ENCODE data around the gene FYN.

FYN gene

GRCh38 chr6:111715321-111715720 is 157.9 kb downstream of the FYN start:
- no peak for DNase-seq (ENCODE audit: low read depth, low spot score)
- Histone ChIP-seq H3K4me3 (ENCODE audit: insufficient read length, low read depth) (no peak overlapping the region), H3K9me3 (ENCODE audit: insufficient read depth, low read length) (no peaks in the 10 kb centered on the region), H3K27me3 (ENCODE audit: insufficient read depth, insufficient read length) (no peaks in the 10 kb centered on the region), H3K36me3 (ENCODE audit: insufficient read depth, insufficient read length, low read length) (peaks cover 41% of the 10 kb centered on the region), H3K9ac (ENCODE audit: insufficient read length, low read depth) (no peak overlapping the region), H3K4me1 (ENCODE audit: insufficient read depth, insufficient read length) (no peaks in the 10 kb centered on the region)
- TF ChIP-seq SUZ12 (IDR thresholded peaks at IDR 0.05; ENCODE audit: extremely low read depth, insufficient read depth, insufficient read length) (no peak), ZNF274 (IDR thresholded peaks at IDR 0.05; ENCODE audit: low read depth, low read length) (no peak), YY1 (IDR thresholded peaks at IDR 0.05; ENCODE audit: insufficient read depth, insufficient read length) (no peak)

DNA sequence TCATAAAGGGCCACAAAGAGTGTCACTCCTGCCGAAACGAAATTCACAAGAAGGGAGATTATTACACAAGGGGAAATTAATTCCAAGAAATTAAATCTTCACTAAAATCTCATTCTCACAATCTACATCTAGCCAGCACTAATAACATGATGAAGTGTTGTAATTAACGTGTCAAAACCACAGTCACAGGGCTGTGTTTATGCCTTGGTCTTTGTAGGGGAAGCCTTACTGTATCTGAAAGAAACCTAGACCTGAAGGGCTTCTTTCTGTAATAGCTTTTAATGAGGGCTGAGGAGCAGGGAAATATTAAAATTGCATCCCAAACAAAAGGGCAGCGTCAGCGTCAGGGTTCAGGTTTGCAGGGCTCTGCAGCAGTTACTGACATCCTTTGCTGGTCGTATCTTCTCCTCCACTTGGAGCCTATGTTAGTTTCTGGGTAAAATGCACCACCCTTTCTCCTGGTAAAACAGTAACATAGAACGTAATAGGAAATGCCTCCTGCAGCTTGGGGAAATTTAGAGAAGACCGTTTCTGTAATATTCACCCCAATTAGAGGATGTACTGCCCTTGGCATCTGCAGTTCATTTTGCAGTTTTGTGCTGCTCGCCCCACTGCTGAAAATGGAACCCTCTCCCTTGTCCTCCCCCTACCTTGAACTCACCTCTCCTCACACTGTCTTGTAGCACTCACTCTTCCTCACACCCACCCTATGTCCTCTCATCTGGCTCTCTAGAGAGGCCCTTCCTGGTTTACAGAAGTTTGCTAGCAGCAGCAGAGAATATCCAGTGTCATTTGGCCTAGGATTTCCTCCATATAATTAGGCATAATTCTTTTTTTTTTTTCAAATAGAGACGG is 158.6 kb downstream of the FYN start:
- no peak for DNase-seq (ENCODE audit: low read depth, low spot score)
- TF ChIP-seq YY1 (IDR thresholded peaks at IDR 0.05; ENCODE audit: insufficient read depth, insufficient read length) (no peak), ZNF274 (IDR thresholded peaks at IDR 0.05; ENCODE audit: low read depth, low read length) (no peak), SUZ12 (IDR thresholded peaks at IDR 0.05; ENCODE audit: extremely low read depth, insufficient read depth, insufficient read length) (no peak)
- H3K36me3 ChIP-seq (ENCODE audit: insufficient read depth, insufficient read length, low read length): peaks cover 36% of the 10 kb centered on the region

GRCh38 chr6:111713811-111714210 is 159.4 kb downstream of the FYN start:
- H3K27me3 ChIP-seq (ENCODE audit: insufficient read depth, insufficient read length): no peaks in the 10 kb centered on the region
- TF ChIP-seq SUZ12 (IDR thresholded peaks at IDR 0.05; ENCODE audit: extremely low read depth, insufficient read depth, insufficient read length) (no peak), ZNF274 (IDR thresholded peaks at IDR 0.05; ENCODE audit: low read depth, low read length) (no peak), YY1 (IDR thresholded peaks at IDR 0.05; ENCODE audit: insufficient read depth, insufficient read length) (no peak)
- peaks cover 30% of the 10 kb centered on the region for H3K36me3 ChIP-seq (ENCODE audit: insufficient read depth, insufficient read length, low read length)
- no peaks in the 10 kb centered on the region for H3K4me1 ChIP-seq (ENCODE audit: insufficient read depth, insufficient read length)
- no peaks in the 10 kb centered on the region for H3K9me3 ChIP-seq (ENCODE audit: insufficient read depth, low read length)
- DNase-seq (ENCODE audit: low read depth, low spot score): no peak
- no peak overlapping the region for H3K9ac ChIP-seq (ENCODE audit: insufficient read length, low read depth)
- H3K4me3 ChIP-seq (ENCODE audit: insufficient read length, low read depth): no peak overlapping the region

More for the DNA sequence above, 158.6 kb downstream of the FYN start:
- Histone ChIP-seq H3K9me3 (ENCODE audit: insufficient read depth, low read length) (no peaks in the 10 kb centered on the region), H3K4me3 (ENCODE audit: insufficient read length, low read depth) (no peak overlapping the region), H3K9ac (ENCODE audit: insufficient read length, low read depth) (no peak overlapping the region), H3K4me1 (ENCODE audit: insufficient read depth, insufficient read length) (no peaks in the 10 kb centered on the region), H3K27me3 (ENCODE audit: insufficient read depth, insufficient read length) (no peaks in the 10 kb centered on the region)

- DNase-seq (ENCODE audit: low read depth, low spot score): no peak
- H3K4me3 ChIP-seq (ENCODE audit: insufficient read length, low read depth): no peak overlapping the region
- H3K9ac ChIP-seq (ENCODE audit: insufficient read length, low read depth): no peak overlapping the region
- H3K36me3 ChIP-seq (ENCODE audit: insufficient read depth, insufficient read length, low read length): peaks cover 24% of the 10 kb centered on the region
- H3K9me3 ChIP-seq (ENCODE audit: insufficient read depth, low read length): no peaks in the 10 kb centered on the region
- no peaks in the 10 kb centered on the region for H3K27me3 ChIP-seq (ENCODE audit: insufficient read depth, insufficient read length)
- no peak for TF ChIP-seq YY1 (IDR thresholded peaks at IDR 0.05; ENCODE audit: insufficient read depth, insufficient read length)
- no peak for TF ChIP-seq ZNF274 (IDR thresholded peaks at IDR 0.05; ENCODE audit: low read depth, low read length)
- TF ChIP-seq SUZ12 (IDR thresholded peaks at IDR 0.05; ENCODE audit: extremely low read depth, insufficient read depth, insufficient read length): no peak
- H3K4me1 ChIP-seq (ENCODE audit: insufficient read depth, insufficient read length): no peaks in the 10 kb centered on the region
Observed at GRCh38 chr6:111713236-111713635, 160.0 kb downstream of the FYN start.

- Histone ChIP-seq H3K36me3 (ENCODE audit: insufficient read depth, insufficient read length, low read length) (peaks cover 18% of the 10 kb centered on the region), H3K9me3 (ENCODE audit: insufficient read depth, low read length) (no peaks in the 10 kb centered on the region), H3K4me3 (ENCODE audit: insufficient read length, low read depth) (no peak overlapping the region), H3K4me1 (ENCODE audit: insufficient read depth, insufficient read length) (no peaks in the 10 kb centered on the region), H3K9ac (ENCODE audit: insufficient read length, low read depth) (no peak overlapping the region), H3K27me3 (ENCODE audit: insufficient read depth, insufficient read length) (no peaks in the 10 kb centered on the region)
- no peak for DNase-seq (ENCODE audit: low read depth, low spot score)
- TF ChIP-seq ZNF274 (IDR thresholded peaks at IDR 0.05; ENCODE audit: low read depth, low read length) (no peak), YY1 (IDR thresholded peaks at IDR 0.05; ENCODE audit: insufficient read depth, insufficient read length) (no peak), SUZ12 (IDR thresholded peaks at IDR 0.05; ENCODE audit: extremely low read depth, insufficient read depth, insufficient read length) (no peak)
Observed at GRCh38 chr6:111711984-111712752, 161.1 kb downstream of the FYN start.

DNA sequence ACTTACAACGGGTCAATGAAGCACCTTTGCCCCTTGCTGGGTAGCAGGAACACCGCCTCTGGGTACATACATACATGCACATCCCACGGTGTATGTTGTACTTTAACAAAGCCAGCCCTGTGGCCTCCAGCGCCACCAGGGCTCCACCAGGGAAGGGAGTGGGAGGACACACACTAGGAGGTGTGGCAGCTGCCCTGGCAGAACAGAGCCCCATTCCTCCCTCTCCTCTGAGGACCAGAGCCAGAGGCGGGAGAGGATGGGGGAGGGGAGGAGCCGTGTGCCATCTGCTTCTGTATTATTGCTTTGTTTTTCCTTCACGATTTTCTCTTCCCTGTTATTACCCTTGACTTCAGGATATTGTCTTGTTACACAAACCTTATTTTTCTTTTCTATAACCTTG is 161.8 kb downstream of the FYN start:
- Histone ChIP-seq H3K4me3 (ENCODE audit: insufficient read length, low read depth) (no peak overlapping the region), H3K4me1 (ENCODE audit: insufficient read depth, insufficient read length) (no peaks in the 10 kb centered on the region), H3K9ac (ENCODE audit: insufficient read length, low read depth) (no peak overlapping the region), H3K9me3 (ENCODE audit: insufficient read depth, low read length) (no peaks in the 10 kb centered on the region), H3K27me3 (ENCODE audit: insufficient read depth, insufficient read length) (no peaks in the 10 kb centered on the region), H3K36me3 (ENCODE audit: insufficient read depth, insufficient read length, low read length) (peaks cover 18% of the 10 kb centered on the region)
- DNase-seq (ENCODE audit: low read depth, low spot score): no peak
- no peak for TF ChIP-seq ZNF274 (IDR thresholded peaks at IDR 0.05; ENCODE audit: low read depth, low read length)
- TF ChIP-seq YY1 (IDR thresholded peaks at IDR 0.05; ENCODE audit: insufficient read depth, insufficient read length): no peak
- no peak for TF ChIP-seq SUZ12 (IDR thresholded peaks at IDR 0.05; ENCODE audit: extremely low read depth, insufficient read depth, insufficient read length)

DNA sequence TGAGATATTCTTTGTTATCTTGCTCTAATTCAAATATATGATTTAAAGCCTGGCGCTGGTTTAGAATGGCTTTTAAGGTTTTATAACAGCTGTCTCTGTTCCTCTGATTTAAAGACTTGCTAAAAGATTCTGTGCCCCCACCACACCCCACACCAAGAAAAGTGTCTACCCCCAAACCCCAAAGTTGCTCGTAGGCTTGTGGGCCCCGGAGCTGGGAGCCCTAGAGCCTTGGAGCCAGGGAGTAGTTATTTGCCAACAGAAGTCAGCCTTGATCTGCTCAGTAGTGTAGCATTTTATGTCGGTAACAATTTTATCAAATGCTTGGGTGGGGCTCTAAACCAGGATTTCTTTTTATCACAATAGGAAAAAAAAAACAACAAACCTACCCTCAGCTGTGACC is 162.3 kb downstream of the FYN start:
- Histone ChIP-seq H3K9ac (ENCODE audit: insufficient read length, low read depth) (no peak overlapping the region), H3K4me3 (ENCODE audit: insufficient read length, low read depth) (no peak overlapping the region), H3K4me1 (ENCODE audit: insufficient read depth, insufficient read length) (no peaks in the 10 kb centered on the region), H3K27me3 (ENCODE audit: insufficient read depth, insufficient read length) (no peaks in the 10 kb centered on the region), H3K9me3 (ENCODE audit: insufficient read depth, low read length) (no peaks in the 10 kb centered on the region), H3K36me3 (ENCODE audit: insufficient read depth, insufficient read length, low read length) (peaks cover 18% of the 10 kb centered on the region)
- TF ChIP-seq YY1 (IDR thresholded peaks at IDR 0.05; ENCODE audit: insufficient read depth, insufficient read length) (no peak), SUZ12 (IDR thresholded peaks at IDR 0.05; ENCODE audit: extremely low read depth, insufficient read depth, insufficient read length) (no peak), ZNF274 (IDR thresholded peaks at IDR 0.05; ENCODE audit: low read depth, low read length) (no peak)
- no peak for DNase-seq (ENCODE audit: low read depth, low spot score)

All from NT2/D1 (cell line).